Suprapubic skin (tissue), 3 donors: Measurements from ENCODE around the gene MCF2L2.

Source experiments
- CTCF ChIP-seq, 2 donors: fragments of 200-600 bp in 1 of 2; fragments of 450-650 bp in 1 of 2; sonication (generic) in 1 of 2; IDR thresholded peaks; one replicate each; pipeline ENCODE4 v1.5.1; 2016 to 2019; ENCODE audit warnings: antibody characterized with exemption in 2 of 2, mild to moderate bottlenecking in 1 of 2, moderate library complexity in 1 of 2
- POLR2A ChIP-seq, 2 donors: fragments of 450-650 bp; IDR thresholded peaks; one replicate each; pipeline ENCODE4 v1.6.1; 2017; ENCODE audit warnings: antibody characterized with exemption in 2 of 2, mild to moderate bottlenecking in 2 of 2, moderate library complexity in 2 of 2

GRCh38 chr3:183197734-183198133 lies 230.7 kb downstream of the MCF2L2 start:
- TF ChIP-seq CTCF (IDR thresholded peaks at IDR 0.05) (no peak), POLR2A (IDR thresholded peaks at IDR 0.05) (no peak)
